ENCODE data around the gene MED22.

MED22 gene

GRCh38 chr9:133375724-133376654 is 28.1 kb upstream of the MED22 start, which contains the start of the genes STKLD1 and SURF4:
Gene STKLD1, plus strand, starts transcription at chr9:133376366. Its CDS starts 108 bp downstream, at chr9:133376474.
Gene SURF4, minus strand, starts transcription at chr9:133376060. Its CDS starts 91 bp downstream, at chr9:133375969.
- peak; percentile 94 for DNase-seq (ENCODE audit: low spot score)

DNA sequence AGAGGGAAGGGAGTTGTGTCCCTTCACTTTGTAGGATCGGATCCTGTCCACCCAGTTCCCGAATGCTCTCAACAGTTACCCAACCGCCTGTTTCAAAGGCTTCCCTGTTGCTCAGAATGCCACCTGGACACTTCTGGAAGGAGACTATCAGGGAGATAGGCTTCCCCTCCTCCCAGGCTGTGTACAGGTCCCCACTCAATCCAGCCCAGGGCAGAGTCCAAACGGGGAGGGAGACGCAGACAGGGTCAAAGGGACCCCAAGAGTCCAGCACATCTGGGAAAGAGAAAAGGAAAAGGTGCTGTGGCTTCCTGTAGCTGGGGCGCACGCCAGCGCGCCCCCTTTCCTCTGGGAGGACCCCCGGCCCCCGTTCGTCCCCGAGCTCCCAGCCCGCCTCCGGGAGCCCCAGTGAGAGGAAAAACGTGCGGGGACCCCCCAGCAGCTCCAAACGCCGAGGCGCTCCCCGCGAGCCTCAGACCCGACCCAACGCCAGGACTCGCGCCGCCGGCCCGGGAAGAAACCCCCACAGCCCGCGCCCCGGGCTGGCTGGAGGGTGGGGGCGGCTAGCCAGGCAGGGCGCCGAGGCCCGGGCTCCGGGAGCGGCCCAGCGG is 27.3 kb upstream of the MED22 start:
- DNase-seq (ENCODE audit: low spot score) = peak; percentile 51

DNA sequence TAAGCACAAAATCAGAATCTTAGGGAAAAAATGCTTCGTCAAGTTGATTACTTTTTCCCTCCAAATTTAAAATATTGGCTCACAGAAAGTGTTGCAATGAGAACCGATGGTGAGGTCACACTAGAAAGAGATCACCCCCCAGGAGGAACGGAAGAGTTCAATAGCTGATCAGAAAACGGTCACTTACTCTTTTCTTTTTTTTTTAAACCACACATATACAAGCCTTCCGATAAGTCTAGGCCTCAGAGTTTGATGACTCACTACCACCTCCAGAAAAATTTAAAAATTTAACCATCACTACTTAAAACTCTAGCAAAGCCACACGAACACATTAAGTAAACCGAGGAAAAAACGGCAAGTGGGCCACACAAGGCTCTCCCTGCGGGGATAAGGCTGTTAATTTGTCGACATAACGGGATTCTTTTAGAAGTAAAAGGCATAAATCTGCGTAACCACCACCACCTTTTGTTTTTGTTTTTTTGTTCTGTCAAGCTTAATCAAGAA is 26.7 kb upstream of the MED22 start:
- DNase-seq (ENCODE audit: low spot score) = peak; percentile 50

DNA sequence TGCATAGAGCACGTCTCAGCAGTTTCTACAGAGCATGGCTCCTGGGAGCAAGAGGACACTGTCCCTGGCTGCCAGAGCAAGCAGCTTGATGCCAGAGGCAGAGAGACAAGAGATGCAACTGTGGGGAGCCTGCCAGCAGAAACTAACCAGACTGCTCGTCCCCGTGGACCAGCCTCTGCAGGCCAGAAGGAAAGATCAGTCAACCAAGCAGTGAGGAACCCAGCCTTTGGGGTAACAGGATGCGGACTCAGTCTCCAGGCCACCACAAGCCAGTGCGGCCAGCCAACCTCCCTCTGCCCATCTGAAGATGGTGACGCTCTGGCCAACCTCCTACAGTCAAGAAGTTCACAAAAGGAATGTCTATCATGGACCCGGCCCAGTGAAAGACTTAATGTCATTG is 24.2 kb upstream of the MED22 start:
- no peak for DNase-seq (ENCODE audit: low spot score)

GRCh38 chr9:133371261-133371711 is 23.4 kb upstream of the MED22 start:
- DNase-seq (ENCODE audit: low spot score) = no peak

DNA sequence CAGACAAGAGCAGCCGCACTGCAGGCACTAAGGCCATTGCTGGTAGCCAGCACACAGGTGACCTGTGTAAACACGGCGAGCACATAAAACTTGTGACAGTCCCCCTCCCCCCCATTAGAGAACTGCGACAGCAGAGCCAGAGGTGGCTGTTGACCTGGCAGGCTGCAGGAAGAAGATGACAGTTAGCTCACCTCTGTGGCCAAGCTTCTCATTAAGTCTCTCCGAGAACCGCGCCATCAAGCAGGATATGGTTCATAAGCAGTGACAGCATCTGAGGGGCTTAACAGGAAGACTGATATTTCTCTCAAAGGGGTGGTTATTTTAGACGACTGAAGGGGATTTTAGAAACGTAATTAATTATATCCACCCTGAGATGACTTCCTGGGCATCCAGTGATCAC is 22.8 kb upstream of the MED22 start:
- DNase-seq (ENCODE audit: low spot score) = no peak

DNA sequence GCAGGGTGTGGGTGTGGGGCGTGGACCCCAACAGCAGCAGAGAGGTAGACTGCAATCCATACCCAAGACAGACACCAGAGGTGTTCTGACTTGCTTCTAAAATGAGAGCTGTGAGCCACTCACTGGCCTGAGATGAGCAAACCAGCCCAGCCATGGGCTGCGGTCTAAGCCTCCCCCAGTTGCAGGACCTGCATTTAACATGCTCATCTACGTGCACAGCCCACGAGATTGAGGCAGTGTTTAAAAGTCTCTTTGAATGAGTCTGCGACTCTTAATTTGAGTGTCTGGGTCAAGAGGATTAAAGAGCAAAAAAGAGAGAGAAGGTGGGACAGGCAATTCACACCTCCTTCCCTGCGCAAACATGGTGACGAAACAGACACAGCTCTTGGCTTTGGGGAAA is 22.0 kb upstream of the MED22 start:
- DNase-seq (ENCODE audit: low spot score) = no peak

- no peak for DNase-seq (ENCODE audit: low spot score)
These were observed 21.5 kb upstream of the MED22 start for GRCh38 chr9:133369422-133369821.

GRCh38 chr9:133368249-133368881 is 20.4 kb upstream of the MED22 start:
- no peak for DNase-seq (ENCODE audit: low spot score)

DNA sequence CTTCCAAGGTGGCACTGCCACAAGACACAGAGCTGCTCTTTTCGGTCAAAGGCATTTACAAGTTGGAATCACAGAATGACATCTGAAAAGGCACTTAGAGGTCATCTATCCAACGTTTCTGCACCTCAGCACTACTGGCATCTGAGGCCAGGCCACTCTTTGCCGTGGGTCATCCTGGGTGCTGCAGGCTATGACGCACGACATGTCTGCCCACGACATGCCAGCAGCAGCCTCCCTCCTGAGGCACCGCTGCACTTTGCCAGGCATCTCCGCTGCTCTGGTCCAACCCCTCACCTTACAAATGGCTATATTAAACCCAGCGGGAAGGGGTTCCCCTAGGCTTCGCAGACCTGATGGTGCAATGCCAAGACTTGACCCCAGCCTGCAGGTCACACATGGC is 19.8 kb upstream of the MED22 start:
- no peak for DNase-seq (ENCODE audit: low spot score)

GRCh38 chr9:133367221-133367620 is 19.3 kb upstream of the MED22 start:
- no peak for DNase-seq (ENCODE audit: low spot score)

GRCh38 chr9:133366435-133366834 is 18.5 kb upstream of the MED22 start:
- no peak for DNase-seq (ENCODE audit: low spot score)

GRCh38 chr9:133362359-133363044 is 14.6 kb upstream of the MED22 start:
- peak; percentile 78 for DNase-seq (ENCODE audit: low spot score)

GRCh38 chr9:133361507-133362092 is 13.7 kb upstream of the MED22 start:
- no peak for DNase-seq (ENCODE audit: low spot score)

DNA sequence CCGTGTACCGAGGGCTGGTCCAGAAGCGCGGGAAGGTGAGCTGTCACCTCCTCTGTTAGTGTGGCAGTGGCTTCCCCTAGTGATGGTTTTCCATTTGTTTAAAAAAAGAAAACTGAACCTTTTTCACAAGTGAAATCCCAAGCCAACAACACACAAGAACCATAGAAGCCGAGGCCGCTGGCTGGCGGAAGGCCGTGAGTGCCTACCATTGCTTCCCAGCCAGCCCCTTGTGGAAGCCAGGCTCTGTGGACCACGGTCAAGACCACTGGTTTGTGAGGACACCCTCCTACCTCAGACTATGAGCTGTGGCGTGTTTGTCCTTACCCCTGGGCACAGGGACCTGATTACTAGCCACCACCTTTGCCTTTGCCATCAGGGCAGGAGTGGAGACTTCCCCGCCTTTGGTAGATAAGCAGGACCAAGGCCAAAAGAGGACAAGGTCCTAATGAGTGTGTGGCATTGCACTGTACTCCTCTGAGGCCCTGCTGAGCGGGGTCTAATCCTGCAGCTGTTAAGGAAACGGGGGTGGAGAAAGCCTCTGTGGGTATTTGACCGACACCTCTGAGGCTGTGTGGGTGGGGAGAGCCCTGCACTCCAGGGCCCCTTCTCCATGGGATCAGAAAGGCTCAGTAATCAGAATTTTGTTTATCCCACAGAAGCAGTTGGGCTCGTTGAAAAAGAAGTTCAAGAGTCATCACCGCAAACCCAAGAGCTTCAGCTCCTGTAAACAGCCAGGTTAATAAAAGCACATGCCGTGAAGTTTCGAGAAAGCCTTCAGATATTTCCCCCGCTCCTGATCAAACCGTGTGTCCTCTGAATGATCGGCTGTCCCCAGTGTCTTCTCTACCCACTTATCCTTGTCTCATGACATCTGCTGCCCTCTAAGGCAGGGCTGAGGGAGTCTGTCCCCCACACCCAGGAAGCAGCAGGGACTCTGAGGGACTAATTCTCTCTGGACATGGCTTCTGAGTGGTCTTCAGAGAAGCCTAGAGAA is 12.8 kb upstream of the MED22 start:
- DNase-seq (ENCODE audit: low spot score) = peak; percentile 39

GRCh38 chr9:133359399-133360175 is 11.7 kb upstream of the MED22 start:
- DNase-seq (ENCODE audit: low spot score) = peak; percentile 53

DNA sequence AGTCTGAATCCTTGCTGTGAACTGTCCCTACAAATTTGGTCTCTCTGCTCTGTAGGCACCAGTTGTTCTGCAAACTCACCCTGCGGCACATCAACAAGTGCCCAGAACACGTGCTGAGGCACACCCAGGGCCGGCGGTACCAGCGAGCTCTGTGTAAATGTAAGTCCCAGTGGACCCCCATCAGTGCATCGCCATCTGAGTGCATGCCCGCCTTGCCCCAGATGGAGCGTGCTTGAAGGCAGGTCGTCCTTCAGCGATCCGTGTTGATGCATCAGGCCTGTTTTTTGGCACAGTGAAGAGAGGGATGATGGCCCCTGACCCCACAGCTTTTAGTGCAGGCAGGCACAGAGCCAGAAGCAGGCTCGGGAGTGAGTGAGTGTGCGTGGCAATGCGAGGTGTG is 9.7 kb upstream of the MED22 start:
- DNase-seq (ENCODE audit: low spot score) = no peak

GRCh38 chr9:133356391-133357091 is 8.6 kb upstream of the MED22 start, which contains the start of the genes SURF1 and SURF2:
Gene SURF1, minus strand, starts transcription at chr9:133356487. Its CDS starts 34 bp downstream, at chr9:133356453.
Gene SURF2, plus strand, starts transcription at chr9:133356550. Its CDS starts 43 bp downstream, at chr9:133356593.
- DNase-seq (ENCODE audit: low spot score) = peak; percentile 84

Data from hematopoietic multipotent progenitor cell treated with erythropoietin and hydrocortisone succinate and interleukin-3 and kit ligand, for 17 days (in vitro differentiated cells).